Trophoblast cell (in vitro differentiated cells and primary cell): ENCODE data around the gene SLC4A11.

ENCODE experiments used
- DNase-seq, 2 donors: peaks; one replicate each; pipeline ENCODE4 v3.0.0-alpha.2; 2016
- H2AFZ ChIP-seq: 2 replicates; pipeline ENCODE4 v1.6.1; 2013; ENCODE audit warnings: low read length, moderate library complexity, mild to moderate bottlenecking; ENCODE audit not compliant: insufficient read depth, poor library complexity
- H2AK5ac ChIP-seq: 2 replicates; pipeline ENCODE4 v1.6.1; 2013; ENCODE audit warnings: mild to moderate bottlenecking, low read length
- H2BK120ac ChIP-seq: 2 replicates; pipeline ENCODE4 v1.6.1; 2013; ENCODE audit warnings: low read length, mild to moderate bottlenecking, moderate library complexity; ENCODE audit not compliant: insufficient read depth, poor library complexity
- H2BK12ac ChIP-seq: 2 replicates; pipeline ENCODE4 v1.6.1; 2013; ENCODE audit warnings: mild to moderate bottlenecking, low read length, moderate library complexity
- H2BK5ac ChIP-seq: 2 replicates; pipeline ENCODE4 v1.6.1; 2013; ENCODE audit warnings: low read length, low read depth, moderate library complexity, mild to moderate bottlenecking; ENCODE audit not compliant: poor library complexity
- H3K14ac ChIP-seq: 2 replicates; pipeline ENCODE4 v1.6.1; 2013; ENCODE audit warnings: mild to moderate bottlenecking, low read length
- H3K18ac ChIP-seq: 2 replicates; pipeline ENCODE4 v1.6.1; 2013; ENCODE audit warnings: mild to moderate bottlenecking, low read length
- H3K23ac ChIP-seq: 2 replicates; pipeline ENCODE4 v1.6.1; 2013; ENCODE audit warnings: low read length
- H3K27ac ChIP-seq: 2 replicates; pipeline ENCODE4 v1.5.1; 2013; ENCODE audit warnings: low read depth, mild to moderate bottlenecking, inconsistent platforms, low read length, moderate library complexity
- H3K27me3 ChIP-seq: 2 replicates; pipeline ENCODE4 v1.6.1; 2013; ENCODE audit warnings: inconsistent platforms, mild to moderate bottlenecking, low read length, moderate library complexity; ENCODE audit not compliant: insufficient read depth
- H3K36me3 ChIP-seq, 2 experiments: 1 replicate in 1 of 2; 2 replicates in 1 of 2; pipeline ENCODE4 v1.6.1; 2013; ENCODE audit warnings: low read length in 2 of 2, mild to moderate bottlenecking in 2 of 2, moderate library complexity in 1 of 2; ENCODE audit not compliant: insufficient read depth in 2 of 2, control insufficient read depth in 1 of 2
- H3K4ac ChIP-seq: 2 replicates; pipeline ENCODE4 v1.6.1; 2013; ENCODE audit warnings: low read depth, mild to moderate bottlenecking, low read length, moderate library complexity
- H3K4me1 ChIP-seq, 2 experiments: 1 replicate in 1 of 2; 2 replicates in 1 of 2; pipeline ENCODE4 v1.6.1; 2013; ENCODE audit warnings: low read length in 2 of 2, mild to moderate bottlenecking in 2 of 2, moderate library complexity in 1 of 2; ENCODE audit not compliant: insufficient read depth in 2 of 2, control insufficient read depth in 1 of 2
- H3K4me2 ChIP-seq: 2 replicates; pipeline ENCODE4 v1.6.1; 2013; ENCODE audit warnings: inconsistent platforms, mild to moderate bottlenecking, low read length, moderate library complexity
- H3K4me3 ChIP-seq: 2 replicates; pipeline ENCODE4 v1.5.1; 2013; ENCODE audit warnings: mild to moderate bottlenecking, low read depth, low read length, inconsistent platforms
- H3K79me1 ChIP-seq: one replicate; pipeline ENCODE4 v1.6.1; 2013; ENCODE audit warnings: low read length
- H3K79me2 ChIP-seq: 2 replicates; pipeline ENCODE4 v1.6.1; 2013; ENCODE audit warnings: low read length, mild to moderate bottlenecking; ENCODE audit not compliant: control insufficient read depth, insufficient read depth, poor library complexity
- H3K9ac ChIP-seq: 2 replicates; pipeline ENCODE4 v1.6.1; 2013; ENCODE audit warnings: mild to moderate bottlenecking, low read length
- H3K9me3 ChIP-seq: 2 replicates; pipeline ENCODE4 v1.6.1; 2013; ENCODE audit warnings: low read depth, mild to moderate bottlenecking, control low read depth, inconsistent platforms, low read length; ENCODE audit not compliant: insufficient read depth
- H4K12ac ChIP-seq: 2 replicates; pipeline ENCODE4 v1.6.1; 2013; ENCODE audit warnings: low read depth, mild to moderate bottlenecking, low read length, moderate library complexity
- H4K8ac ChIP-seq: 2 replicates; pipeline ENCODE4 v1.6.1; 2013; ENCODE audit warnings: low read depth, mild to moderate bottlenecking, low read length, moderate library complexity
- H4K91ac ChIP-seq: one replicate; pipeline ENCODE4 v1.6.1; 2013; ENCODE audit warnings: low read depth, mild to moderate bottlenecking, low read length, moderate library complexity
- WGBS: extraction: QIAGEN DNeasy Blood & Tissue Kit; methylation state at CpG from one replicate; pipeline ENCODE4 v1.1.7; 2013; ENCODE audit warnings: missing lambda C conversion rate; ENCODE audit not compliant: insufficient read length, insufficient coverage; ENCODE audit errors: extremely low coverage; 5-methylcytosine and 5-hydroxymethylcytosine counted together

The SLC4A11 gene

GRCh38 chr20:3223651-3223993 lies 15.4 kb downstream of the SLC4A11 start:
- Histone ChIP-seq H4K8ac (no peak overlapping the region), H2AK5ac (no peak overlapping the region), H3K14ac (no peak overlapping the region), H3K9me3 (peaks cover 2% of the 10 kb centered on the region), H2BK12ac (no peak overlapping the region), H3K79me2 (no peaks in the 10 kb centered on the region), H3K27me3 (no peaks in the 10 kb centered on the region), H3K4ac (no peak overlapping the region), H4K91ac (no peak overlapping the region), H3K18ac (no peak overlapping the region), H2BK5ac (no peak overlapping the region), H2AFZ (no peak overlapping the region), H2BK120ac (no peak overlapping the region), H3K4me1 (peaks cover 0 to 1% of the 10 kb centered on the region in 2 experiments), H3K4me2 (no peak overlapping the region), H3K4me3 (no peak overlapping the region), H4K12ac (no peak overlapping the region), H3K27ac (no peak overlapping the region), H3K9ac (no peak overlapping the region), H3K79me1 (no peaks in the 10 kb centered on the region), H3K23ac (no peak overlapping the region), H3K36me3 (peaks cover 31 to 32% of the 10 kb centered on the region in 2 experiments)
- no CpG with 5 or more reads among the region's 6 CpGs for WGBS
- no peak for DNase-seq

GRCh38 chr20:3222635-3223600 lies 16.1 kb downstream of the SLC4A11 start:
- no peak overlapping the region for H3K27ac ChIP-seq
- H3K4me2 ChIP-seq, result no peak overlapping the region
- peaks cover 31 to 32% of the 10 kb centered on the region in 2 experiments for H3K36me3 ChIP-seq
- H2BK5ac ChIP-seq, result no peak overlapping the region
- peaks cover 0 to 2% of the 10 kb centered on the region in 2 experiments for H3K4me1 ChIP-seq
- no peak overlapping the region for H3K4ac ChIP-seq
- H3K18ac ChIP-seq, result no peak overlapping the region
- no peak overlapping the region for H3K23ac ChIP-seq
- no peak overlapping the region for H4K8ac ChIP-seq
- H3K4me3 ChIP-seq, result no peak overlapping the region
- no peak overlapping the region for H3K14ac ChIP-seq
- no peaks in the 10 kb centered on the region for H3K79me1 ChIP-seq
- H4K12ac ChIP-seq, result no peak overlapping the region
- no peak for DNase-seq
- H3K9ac ChIP-seq, result no peak overlapping the region
- H3K79me2 ChIP-seq, result no peaks in the 10 kb centered on the region
- H3K9me3 ChIP-seq, result peaks cover 2% of the 10 kb centered on the region
- H2AFZ ChIP-seq, result no peak overlapping the region
- no peaks in the 10 kb centered on the region for H3K27me3 ChIP-seq
- H2AK5ac ChIP-seq, result no peak overlapping the region
- H2BK120ac ChIP-seq, result no peak overlapping the region
- no CpG with 5 or more reads among the region's 25 CpGs for WGBS
- H2BK12ac ChIP-seq, result no peak overlapping the region
- H4K91ac ChIP-seq, result no peak overlapping the region

- no peak overlapping the region for H2AK5ac ChIP-seq
- H3K27ac ChIP-seq, result no peak overlapping the region
- H2BK12ac ChIP-seq, result no peak overlapping the region
- no peak overlapping the region for H3K4me2 ChIP-seq
- no peak overlapping the region for H3K4ac ChIP-seq
- peaks cover 0 to 2% of the 10 kb centered on the region in 2 experiments for H3K4me1 ChIP-seq
- H3K79me2 ChIP-seq, result no peaks in the 10 kb centered on the region
- no peak overlapping the region for H4K8ac ChIP-seq
- no peak overlapping the region for H4K12ac ChIP-seq
- H3K18ac ChIP-seq, result no peak overlapping the region
- H3K9ac ChIP-seq, result no peak overlapping the region
- H3K23ac ChIP-seq, result no peak overlapping the region
- peaks cover 26 to 27% of the 10 kb centered on the region in 2 experiments for H3K36me3 ChIP-seq
- no peak overlapping the region for H2AFZ ChIP-seq
- no peak overlapping the region for H3K4me3 ChIP-seq
- no CpG with 5 or more reads among the region's 18 CpGs for WGBS
- H3K27me3 ChIP-seq, result no peaks in the 10 kb centered on the region
- no peaks in the 10 kb centered on the region for H3K79me1 ChIP-seq
- no peak overlapping the region for H2BK5ac ChIP-seq
- no peak for DNase-seq
- H2BK120ac ChIP-seq, result no peak overlapping the region
- H4K91ac ChIP-seq, result no peak overlapping the region
- H3K9me3 ChIP-seq, result peaks cover 2% of the 10 kb centered on the region
- H3K14ac ChIP-seq, result no peak overlapping the region
Observed at GRCh38 chr20:3221398-3222226, 17.4 kb downstream of the SLC4A11 start.

GRCh38 chr20:3218307-3218988 lies 20.5 kb downstream of the SLC4A11 start:
- no peak overlapping the region for H3K4me3 ChIP-seq
- no peak overlapping the region for H3K23ac ChIP-seq
- H3K4ac ChIP-seq, result no peak overlapping the region
- no peak overlapping the region for H2BK12ac ChIP-seq
- no peak overlapping the region for H4K8ac ChIP-seq
- H3K14ac ChIP-seq, result no peak overlapping the region
- H3K27ac ChIP-seq, result no peak overlapping the region
- no peak overlapping the region for H3K18ac ChIP-seq
- no peak overlapping the region for H4K91ac ChIP-seq
- H2BK5ac ChIP-seq, result no peak overlapping the region
- H3K27me3 ChIP-seq, result no peaks in the 10 kb centered on the region
- peaks cover 38 to 40% of the 10 kb centered on the region in 2 experiments for H3K36me3 ChIP-seq
- no peak overlapping the region for H3K4me2 ChIP-seq
- peaks cover 0 to 2% of the 10 kb centered on the region in 2 experiments for H3K4me1 ChIP-seq
- H3K79me2 ChIP-seq, result no peaks in the 10 kb centered on the region
- no peak overlapping the region for H2AFZ ChIP-seq
- H3K79me1 ChIP-seq, result no peaks in the 10 kb centered on the region
- peaks cover 2% of the 10 kb centered on the region for H3K9me3 ChIP-seq
- no peak overlapping the region for H2AK5ac ChIP-seq
- peak overlapping the region; percentile 39 for H4K12ac ChIP-seq
- H2BK120ac ChIP-seq, result no peak overlapping the region
- no peak overlapping the region for H3K9ac ChIP-seq
- no CpG with 5 or more reads among the region's 30 CpGs for WGBS
- peak; percentile 40 to 78 for DNase-seq
